GM19463 (cell line): ENCODE results near the gene NME4.
"Not testable (repeated sequence)": the region's sequence is repeated elsewhere in the genome, so short reads cannot be mapped to it uniquely, and the experiment has no call there.

ENCODE experiments used
- ATAC-seq: cut with Tn5 transposase; IDR thresholded peaks from one replicate; pipeline ENCODE4 v1.9.1; 2021; ENCODE audit warnings: mild to moderate bottlenecking, moderate library complexity; ENCODE audit not compliant: unreplicated experiment

The NME4 gene

GRCh38 chr16:396199-396598 lies 800 bp upstream of the NME4 start:
- no peak for ATAC-seq

- no peak for ATAC-seq
Observed at GRCh38 chr16:396605-397004, 394 bp upstream of the NME4 start.

GRCh38 chr16:397736-398332 lies 835 bp downstream of the NME4 start:
- ATAC-seq: no peak

- ATAC-seq: no peak
Observed at GRCh38 chr16:398561-399339, 1.8 kb downstream of the NME4 start.

- ATAC-seq: no peak
Observed at GRCh38 chr16:399340-400019, 2.5 kb downstream of the NME4 start.

- no peak for ATAC-seq
Observed at GRCh38 chr16:400061-400591, 3.1 kb downstream of the NME4 start.

GRCh38 chr16:401468-402348 lies 4.7 kb downstream of the NME4 start, which contains the start of gene DECR2:
DECR2 (plus strand) TSS chr16:401885; CDS start chr16:401964, 79 bp downstream.
- peak; percentile 64 for ATAC-seq

GRCh38 chr16:404971-405486 lies 8.0 kb downstream of the NME4 start:
- no peak for ATAC-seq

- no peak for ATAC-seq
Observed at GRCh38 chr16:405548-406506, 8.8 kb downstream of the NME4 start.

GRCh38 chr16:407253-407652 lies 10.3 kb downstream of the NME4 start:
- no peak for ATAC-seq

- ATAC-seq: no peak
Observed at GRCh38 chr16:410516-411178, 13.6 kb downstream of the NME4 start.

GRCh38 chr16:411576-412265 lies 14.7 kb downstream of the NME4 start:
- ATAC-seq: no peak

- no peak for ATAC-seq
Observed at GRCh38 chr16:414395-415169, 17.6 kb downstream of the NME4 start.

- ATAC-seq: not testable (repeated sequence)
Observed at GRCh38 chr16:415170-415498, 18.1 kb downstream of the NME4 start.

- not testable (repeated sequence) for ATAC-seq
Observed at GRCh38 chr16:422179-422578, 25.2 kb downstream of the NME4 start.

- ATAC-seq: no peak
Observed at GRCh38 chr16:424033-424622, 27.1 kb downstream of the NME4 start.

GRCh38 chr16:424623-425081 lies 27.7 kb downstream of the NME4 start:
- no peak for ATAC-seq
